Mesothelial cell of epicardium (in vitro differentiated cells): Measurements from ENCODE around the gene CD46. TPM values are rescaled to one million over a fixed set of nuclear protein-coding genes. Genes with fewer than 3 reads are reported as not detected.

ENCODE experiments used
- DNase-seq, 2 experiments: peaks; one replicate each; pipeline ENCODE4 v3.0.0; 2021; ENCODE audit warnings: low spot score in 2 of 2; ENCODE audit not compliant: unreplicated experiment in 2 of 2
- H3K27ac Mint-ChIP-seq: 2 replicates; pipeline ENCODE4 v1.8.0; 2021; ENCODE audit warnings: mixed read lengths
- H3K27me3 Mint-ChIP-seq: 2 replicates; pipeline ENCODE4 v1.8.0; 2021; ENCODE audit warnings: low read depth, mixed read lengths
- H3K36me3 Mint-ChIP-seq: 2 replicates; pipeline ENCODE4 v1.8.0; 2021; ENCODE audit warnings: mixed read lengths
- H3K4me1 Mint-ChIP-seq: 2 replicates; pipeline ENCODE4 v1.8.0; 2021; ENCODE audit warnings: mixed read lengths
- H3K4me3 Mint-ChIP-seq: 2 replicates; pipeline ENCODE4 v1.8.0; 2021; ENCODE audit warnings: mild to moderate bottlenecking, moderate library complexity, mixed read lengths
- H3K9me3 Mint-ChIP-seq: 2 replicates; pipeline ENCODE4 v1.8.0; 2021; ENCODE audit warnings: mixed read lengths
- total RNA-seq: library from RNA; stranded (reverse); gene quantifications from 3 replicates; pipeline ENCODE4 v1.2.1, GENCODE V29; 2021
- TF ChIP-seq, protein P1 (sequence below): fragments of 200-600 bp; sonication (generic); IDR thresholded peaks from one replicate; pipeline ENCODE4 v1.5.0; 2021; ENCODE audit warnings: antibody characterized with exemption; ENCODE audit not compliant: unreplicated experiment

CD46 gene
- total RNA-seq, 1 donor from 2014 or later, result 223 TPM

DNA sequence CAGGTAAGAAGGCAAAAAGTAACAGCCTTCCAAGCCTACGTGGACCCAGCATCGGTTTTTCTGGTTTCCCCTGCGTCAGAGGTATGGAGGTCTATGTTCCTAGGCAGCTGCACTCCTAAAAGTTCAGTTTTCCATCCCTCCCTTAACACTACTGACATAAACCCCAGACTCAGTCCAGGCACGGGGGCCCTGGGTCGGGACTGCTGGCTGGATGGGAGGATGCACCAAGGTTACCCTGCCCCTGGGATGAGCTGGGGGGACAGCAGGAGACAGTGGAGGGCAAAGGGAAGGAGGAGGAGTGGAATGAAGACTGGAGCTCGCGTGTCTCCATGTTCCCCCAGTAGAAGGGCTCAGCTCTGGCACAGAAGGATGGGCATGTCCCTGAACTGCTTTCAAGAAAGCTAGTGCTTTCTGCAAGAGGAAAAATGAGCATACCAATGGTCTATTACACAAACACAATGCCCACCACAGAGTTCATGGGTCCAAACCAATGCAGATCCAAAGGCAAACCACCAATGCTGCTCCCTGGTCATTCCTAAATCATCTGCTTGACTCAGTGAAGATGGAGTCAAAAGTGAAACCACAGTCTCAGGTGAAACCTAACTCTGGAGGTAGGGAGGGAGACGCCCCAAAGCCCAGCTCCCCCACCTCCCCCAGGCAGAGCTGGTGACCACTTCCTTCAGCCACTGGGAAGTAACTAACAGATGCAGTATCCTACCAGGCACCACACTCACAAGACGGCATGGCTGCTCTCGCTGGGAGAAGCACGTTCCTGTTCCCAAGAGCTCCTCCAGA, 54.9 kb downstream of the CD46 start:
- no peak overlapping the region for H3K27ac Mint-ChIP-seq
- TF ChIP-seq, protein P1, sequence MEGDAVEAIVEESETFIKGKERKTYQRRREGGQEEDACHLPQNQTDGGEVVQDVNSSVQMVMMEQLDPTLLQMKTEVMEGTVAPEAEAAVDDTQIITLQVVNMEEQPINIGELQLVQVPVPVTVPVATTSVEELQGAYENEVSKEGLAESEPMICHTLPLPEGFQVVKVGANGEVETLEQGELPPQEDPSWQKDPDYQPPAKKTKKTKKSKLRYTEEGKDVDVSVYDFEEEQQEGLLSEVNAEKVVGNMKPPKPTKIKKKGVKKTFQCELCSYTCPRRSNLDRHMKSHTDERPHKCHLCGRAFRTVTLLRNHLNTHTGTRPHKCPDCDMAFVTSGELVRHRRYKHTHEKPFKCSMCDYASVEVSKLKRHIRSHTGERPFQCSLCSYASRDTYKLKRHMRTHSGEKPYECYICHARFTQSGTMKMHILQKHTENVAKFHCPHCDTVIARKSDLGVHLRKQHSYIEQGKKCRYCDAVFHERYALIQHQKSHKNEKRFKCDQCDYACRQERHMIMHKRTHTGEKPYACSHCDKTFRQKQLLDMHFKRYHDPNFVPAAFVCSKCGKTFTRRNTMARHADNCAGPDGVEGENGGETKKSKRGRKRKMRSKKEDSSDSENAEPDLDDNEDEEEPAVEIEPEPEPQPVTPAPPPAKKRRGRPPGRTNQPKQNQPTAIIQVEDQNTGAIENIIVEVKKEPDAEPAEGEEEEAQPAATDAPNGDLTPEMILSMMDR, result no peak
- no peak overlapping the region for H3K4me3 Mint-ChIP-seq
- H3K36me3 Mint-ChIP-seq, result no peaks in the 10 kb centered on the region
- H3K27me3 Mint-ChIP-seq, result no peaks in the 10 kb centered on the region
- peaks cover 16% of the 10 kb centered on the region for H3K4me1 Mint-ChIP-seq
- H3K9me3 Mint-ChIP-seq, result no peaks in the 10 kb centered on the region
- DNase-seq, result no peak

DNA sequence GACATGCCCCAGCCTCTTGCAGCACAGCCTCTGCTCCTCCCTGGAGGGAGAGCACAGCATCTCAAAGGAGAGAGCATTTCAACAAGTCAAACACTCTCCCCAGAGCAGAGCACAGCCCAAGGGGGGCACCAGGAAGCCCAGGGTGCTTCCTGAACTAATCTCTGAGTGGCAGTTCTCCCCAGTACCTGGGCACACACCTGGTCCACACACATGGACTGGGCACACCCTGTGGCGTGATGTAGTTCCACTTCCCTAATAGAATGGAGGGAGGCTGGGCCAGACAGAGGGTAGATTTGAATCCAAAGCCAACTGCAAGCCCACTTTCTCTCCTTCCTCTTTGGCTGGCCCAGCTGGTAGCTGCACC, 55.5 kb downstream of the CD46 start:
- TF ChIP-seq, protein P1, result no peak
- Mint-ChIP-seq H3K27me3 (no peaks in the 10 kb centered on the region), H3K4me1 (peaks cover 16% of the 10 kb centered on the region), H3K27ac (no peak overlapping the region), H3K36me3 (no peaks in the 10 kb centered on the region), H3K4me3 (no peak overlapping the region), H3K9me3 (no peaks in the 10 kb centered on the region)
- no peak for DNase-seq

DNA sequence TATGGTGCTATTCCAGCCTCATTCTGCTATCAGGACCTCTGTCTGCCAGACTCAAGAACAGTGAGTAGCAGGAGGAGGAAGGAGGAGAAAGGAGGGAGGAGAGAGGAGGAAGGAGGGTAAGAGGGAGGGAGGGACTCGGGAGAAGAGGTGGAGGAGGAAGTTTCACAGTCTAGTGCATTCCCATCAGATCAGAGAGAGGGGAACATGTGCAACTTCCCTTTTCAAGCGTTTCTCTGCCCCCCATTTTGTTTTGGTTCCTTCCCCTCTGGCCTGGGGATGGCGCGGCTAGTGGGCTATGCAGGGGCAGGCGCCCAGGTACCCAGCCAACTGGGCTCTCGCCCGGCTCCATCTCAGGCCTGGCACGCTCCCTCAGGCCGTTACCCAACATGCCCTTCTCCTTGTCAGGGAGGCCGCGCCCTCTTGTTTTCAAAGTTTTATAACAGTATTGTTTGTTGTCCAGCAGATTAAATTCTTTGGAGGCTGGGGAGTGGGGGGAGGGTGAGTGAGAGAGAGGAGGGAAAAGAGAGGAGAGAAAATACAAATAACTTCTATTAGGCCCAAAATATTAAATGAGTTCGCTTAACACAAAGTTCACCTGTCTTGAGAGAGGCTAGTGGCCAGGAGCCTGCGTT, 56.0 kb downstream of the CD46 start:
- TF ChIP-seq, protein P1, result no peak
- no peaks in the 10 kb centered on the region for H3K27me3 Mint-ChIP-seq

DNA sequence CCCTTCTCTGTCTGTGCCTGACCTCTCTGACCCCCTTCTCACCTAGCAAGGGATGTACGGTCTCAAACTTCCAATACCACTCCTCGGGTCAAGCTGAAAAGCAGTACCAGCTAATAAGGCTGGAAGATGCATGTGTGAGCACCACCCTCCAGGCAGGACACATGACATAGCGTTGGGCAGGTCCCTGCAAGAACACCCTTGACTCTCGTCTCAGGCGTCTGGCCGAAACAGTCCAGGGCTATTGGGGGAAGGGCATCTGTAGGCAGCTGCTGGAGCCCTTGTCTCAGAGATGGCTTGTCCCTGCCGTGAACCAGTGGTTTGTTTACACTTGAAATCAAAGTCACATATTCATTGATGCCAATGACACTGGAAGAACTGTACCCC, 56.5 kb downstream of the CD46 start:
- DNase-seq, result no peak
- Mint-ChIP-seq H3K36me3 (no peaks in the 10 kb centered on the region), H3K9me3 (no peaks in the 10 kb centered on the region), H3K27ac (no peak overlapping the region), H3K4me1 (peaks cover 16% of the 10 kb centered on the region), H3K27me3 (no peaks in the 10 kb centered on the region), H3K4me3 (no peak overlapping the region)
- TF ChIP-seq, protein P1, result no peak

More for the DNA sequence above, 56.0 kb downstream of the CD46 start:
- Mint-ChIP-seq H3K27ac (no peak overlapping the region), H3K36me3 (no peaks in the 10 kb centered on the region), H3K4me3 (no peak overlapping the region), H3K9me3 (no peaks in the 10 kb centered on the region), H3K4me1 (peaks cover 16% of the 10 kb centered on the region)
- no peak for DNase-seq

DNA sequence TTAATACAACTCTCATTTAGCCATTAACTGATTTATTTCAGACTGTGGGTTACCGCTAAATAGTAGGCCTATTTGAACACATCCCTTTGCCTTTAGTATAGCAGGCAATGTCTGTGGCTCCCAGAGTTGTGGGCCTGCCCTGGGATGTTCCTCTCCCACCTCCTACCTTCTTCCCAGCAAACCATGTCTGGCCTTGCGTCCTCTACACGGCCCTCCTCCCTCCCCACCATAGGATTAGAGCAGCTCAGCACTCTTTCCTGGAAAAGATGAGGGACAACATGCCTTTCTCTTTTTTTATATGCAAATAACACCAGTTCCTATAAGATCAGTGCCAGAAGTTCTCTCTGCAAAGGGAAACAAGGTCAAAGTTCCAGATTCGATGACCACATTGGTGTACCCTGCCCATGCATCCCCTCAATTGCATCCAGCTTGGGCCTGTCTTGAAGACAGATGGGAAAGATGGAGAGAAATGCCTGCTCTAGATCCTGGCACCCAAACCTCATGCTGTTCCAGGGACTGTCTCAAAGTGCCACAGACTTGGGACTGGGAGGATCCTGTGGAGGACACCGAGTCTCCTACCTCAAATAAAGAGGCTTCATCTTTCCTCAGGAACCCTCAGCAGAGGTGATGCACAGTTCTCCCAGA, 57.2 kb downstream of the CD46 start:
- TF ChIP-seq, protein P1, result no peak
- Mint-ChIP-seq H3K4me1 (peaks cover 16% of the 10 kb centered on the region), H3K36me3 (no peaks in the 10 kb centered on the region), H3K4me3 (no peak overlapping the region), H3K27me3 (no peaks in the 10 kb centered on the region), H3K27ac (no peak overlapping the region), H3K9me3 (no peaks in the 10 kb centered on the region)
- DNase-seq, result no peak
